Measurements from ENCODE around the gene CDC42BPB.

Gene CDC42BPB

DNA sequence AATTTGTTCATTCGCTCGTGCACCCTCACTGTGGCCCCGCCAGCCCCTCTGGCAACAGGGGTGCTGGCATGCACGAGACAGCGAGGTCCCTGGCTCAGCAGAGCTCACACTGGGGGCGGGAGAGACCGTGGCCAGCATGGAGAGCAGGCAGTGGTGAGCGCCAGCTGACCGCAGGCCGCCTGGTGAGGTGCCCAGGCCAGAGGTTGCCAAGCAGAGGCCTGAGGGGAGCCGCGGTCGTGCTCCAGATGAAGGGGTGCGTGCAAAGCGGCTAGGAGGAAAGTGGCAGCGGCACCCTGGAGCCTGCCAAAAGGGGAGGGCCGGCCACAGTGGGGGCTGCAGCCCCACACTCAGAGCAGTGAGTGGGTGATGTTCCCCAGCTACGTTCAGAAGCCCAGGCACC is 56.1 kb downstream of the CDC42BPB start:
- TF ChIP-seq POLR2AphosphoS5 (IDR thresholded peaks at IDR 0.05; ENCODE audit: low read depth, low read length) (no peak), SPI1 (IDR thresholded peaks at IDR 0.05; ENCODE audit: low read depth, low read length) (no peak), POLR2A (IDR thresholded peaks at IDR 0.05; ENCODE audit: low read depth, low read length) (no peak), TAF1 (IDR thresholded peaks at IDR 0.05; ENCODE audit: low read depth, low read length) (no peak), POU2F2 (IDR thresholded peaks at IDR 0.05; ENCODE audit: low read depth, low read length) (no peak)
- DNase-seq (ENCODE audit: insufficient read length, low spot score) (no peak), FAIRE-seq (no peak)

DNA sequence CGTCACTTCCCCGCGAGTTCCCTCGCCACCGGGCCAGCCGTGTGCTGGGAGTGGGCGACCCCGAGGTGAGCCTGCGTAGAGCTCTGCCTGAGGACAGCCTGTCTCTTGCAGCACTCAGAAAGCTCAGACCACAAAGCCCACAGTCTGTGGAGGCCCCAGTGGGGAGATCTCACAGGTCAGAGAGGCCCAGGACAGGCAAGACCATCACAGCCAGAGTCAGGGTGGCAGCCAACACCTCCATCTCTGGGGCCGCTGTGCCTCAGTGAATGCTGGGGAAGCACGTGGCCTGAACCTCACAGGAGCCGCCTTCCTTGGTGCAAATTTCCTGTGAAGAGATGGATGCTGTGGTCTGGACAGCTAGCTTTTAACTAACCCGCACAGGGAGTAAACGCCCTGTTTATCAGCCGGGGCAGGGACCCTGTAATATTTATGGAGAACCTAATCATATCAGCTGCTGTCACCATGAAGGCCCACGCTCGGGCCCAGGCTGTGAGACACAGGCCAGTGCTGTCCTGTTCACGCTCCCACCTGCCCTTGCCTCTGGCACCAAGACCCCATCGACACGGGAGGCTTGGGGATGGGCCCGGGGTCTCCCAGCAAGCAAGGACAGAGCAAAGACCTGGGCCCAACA is 56.9 kb downstream of the CDC42BPB start:
- DNase-seq (ENCODE audit: insufficient read length, low spot score) (no peak), FAIRE-seq (no peak)
- TF ChIP-seq POLR2A (IDR thresholded peaks at IDR 0.05; ENCODE audit: low read depth, low read length) (no peak), SPI1 (IDR thresholded peaks at IDR 0.05; ENCODE audit: low read depth, low read length) (no peak), POU2F2 (IDR thresholded peaks at IDR 0.05; ENCODE audit: low read depth, low read length) (no peak), TAF1 (IDR thresholded peaks at IDR 0.05; ENCODE audit: low read depth, low read length) (no peak)

DNA sequence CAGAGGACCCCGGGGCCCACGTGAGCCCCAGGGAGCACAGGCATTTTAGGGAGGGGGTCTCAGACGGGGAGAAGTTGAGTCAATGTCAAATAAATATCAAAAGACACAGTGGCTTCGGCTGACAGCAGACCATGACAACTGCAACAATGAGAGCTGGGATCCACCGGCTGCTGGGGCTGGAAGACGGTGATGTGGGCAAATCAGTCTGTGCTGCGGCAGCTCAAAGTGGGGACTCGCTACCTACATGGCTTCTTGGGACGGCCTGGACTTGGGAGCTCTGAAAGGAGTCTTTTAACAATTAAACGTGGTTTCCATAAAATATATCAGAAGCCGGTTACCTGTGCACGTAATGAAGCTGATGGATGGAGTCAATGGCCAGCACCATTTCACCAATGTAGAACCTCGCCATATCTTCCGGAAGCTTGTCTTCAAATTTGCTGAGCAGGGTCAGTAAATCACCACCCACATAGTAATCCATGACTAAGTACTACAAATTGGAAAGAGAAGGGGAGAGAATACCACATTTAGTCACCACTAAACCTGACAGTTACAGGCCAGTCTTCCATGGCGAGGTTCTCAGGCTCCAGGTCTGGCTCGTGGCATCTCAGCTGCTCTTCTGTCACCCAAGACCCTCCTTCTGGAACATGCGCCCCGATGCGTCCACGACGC is 58.0 kb downstream of the CDC42BPB start:
- FAIRE-seq: no peak
- TF ChIP-seq POLR2AphosphoS5 (IDR thresholded peaks at IDR 0.05; ENCODE audit: low read depth, low read length) (no peak), TAF1 (IDR thresholded peaks at IDR 0.05; ENCODE audit: low read depth, low read length) (no peak), POU2F2 (IDR thresholded peaks at IDR 0.05; ENCODE audit: low read depth, low read length) (no peak), SPI1 (IDR thresholded peaks at IDR 0.05; ENCODE audit: low read depth, low read length) (no peak), PAX5 (IDR thresholded peaks at IDR 0.05; ENCODE audit: insufficient read depth, low read length, severe bottlenecking) (no peak), POLR2A (IDR thresholded peaks at IDR 0.05; ENCODE audit: low read depth, low read length) (no peak)

DNA sequence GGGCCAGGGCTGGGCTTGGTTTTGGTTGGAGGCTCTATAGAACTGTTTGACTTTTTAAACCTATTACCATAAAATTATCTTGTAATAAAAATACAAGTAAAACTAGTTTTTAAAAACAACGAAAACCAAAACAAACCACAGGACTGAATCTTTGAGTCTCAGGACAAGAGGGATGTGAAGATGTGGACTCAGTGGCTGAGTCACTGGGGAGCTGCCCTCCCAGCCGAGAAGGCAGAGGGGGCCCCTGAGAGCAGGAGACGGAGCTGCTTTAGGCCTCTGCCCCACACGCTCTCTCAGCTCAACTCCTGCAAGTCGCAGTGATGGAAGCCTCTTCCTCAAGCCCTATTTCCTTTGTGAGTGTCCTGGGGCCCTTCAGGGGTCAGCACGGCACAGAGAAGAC is 59.0 kb downstream of the CDC42BPB start:
- no peak for FAIRE-seq
- TF ChIP-seq SPI1 (IDR thresholded peaks at IDR 0.05; ENCODE audit: low read depth, low read length): no peak
- TF ChIP-seq TAF1 (IDR thresholded peaks at IDR 0.05; ENCODE audit: low read depth, low read length): no peak
- TF ChIP-seq POU2F2 (IDR thresholded peaks at IDR 0.05; ENCODE audit: low read depth, low read length): no peak
- no peak for TF ChIP-seq PAX5 (IDR thresholded peaks at IDR 0.05; ENCODE audit: insufficient read depth, low read length, severe bottlenecking)
- TF ChIP-seq POLR2A (IDR thresholded peaks at IDR 0.05; ENCODE audit: low read depth, low read length): no peak
- TF ChIP-seq POLR2AphosphoS5 (IDR thresholded peaks at IDR 0.05; ENCODE audit: low read depth, low read length): no peak

More for the DNA sequence above, 58.0 kb downstream of the CDC42BPB start:
- no peak for DNase-seq (ENCODE audit: insufficient read length, low spot score)

DNA sequence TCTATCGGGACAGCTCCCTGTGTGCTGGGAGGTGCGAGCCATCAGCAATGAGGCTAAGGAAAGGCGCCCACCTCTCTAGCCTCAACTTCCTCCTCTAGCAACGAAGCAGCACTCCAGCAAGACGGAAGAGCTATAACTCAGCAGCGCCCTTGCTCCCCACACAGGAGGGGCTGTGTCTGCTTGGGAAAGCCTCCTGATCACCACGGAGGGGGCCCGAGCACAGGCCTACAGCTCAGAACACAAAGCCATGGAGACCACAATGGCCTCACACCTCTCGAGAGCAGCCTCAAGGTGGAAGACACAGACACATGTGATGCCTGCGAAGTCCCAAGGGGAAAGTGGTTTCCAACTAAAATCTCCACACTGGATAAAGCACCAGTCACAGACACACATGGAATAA is 60.4 kb downstream of the CDC42BPB start:
- TF ChIP-seq SPI1 (IDR thresholded peaks at IDR 0.05; ENCODE audit: low read depth, low read length) (no peak), POU2F2 (IDR thresholded peaks at IDR 0.05; ENCODE audit: low read depth, low read length) (no peak)
- FAIRE-seq (no peak), DNase-seq (ENCODE audit: insufficient read length, low spot score) (no peak)

More for the DNA sequence above, 59.0 kb downstream of the CDC42BPB start:
- no peak for DNase-seq (ENCODE audit: insufficient read length, low spot score)

DNA sequence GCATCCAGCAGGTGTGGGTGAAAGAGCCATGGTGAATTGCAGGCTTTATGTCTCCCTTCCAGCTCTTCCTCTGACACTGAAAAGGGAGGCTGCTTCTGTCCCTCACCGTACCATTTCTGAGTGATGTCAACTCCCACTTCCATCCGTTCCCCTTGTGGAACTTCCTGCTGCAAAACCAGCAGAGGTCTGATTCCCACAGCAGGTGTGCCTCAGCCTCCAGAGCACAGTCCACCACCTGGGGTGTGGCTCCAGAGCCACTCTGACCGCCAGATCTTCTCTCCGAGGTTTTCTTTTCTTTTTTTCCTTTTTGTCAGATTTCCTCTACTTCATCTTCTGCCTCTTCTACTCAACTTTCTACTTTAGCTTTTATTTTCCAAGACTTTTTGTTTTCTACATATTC is 62.7 kb downstream of the CDC42BPB start:
- DNase-seq (ENCODE audit: insufficient read length, low spot score) (no peak), FAIRE-seq (no peak)
- TF ChIP-seq PAX5 (IDR thresholded peaks at IDR 0.05; ENCODE audit: insufficient read depth, low read length, severe bottlenecking): no peak
- no peak for TF ChIP-seq POU2F2 (IDR thresholded peaks at IDR 0.05; ENCODE audit: low read depth, low read length)
- no peak for TF ChIP-seq POLR2A (IDR thresholded peaks at IDR 0.05; ENCODE audit: low read depth, low read length)

DNA sequence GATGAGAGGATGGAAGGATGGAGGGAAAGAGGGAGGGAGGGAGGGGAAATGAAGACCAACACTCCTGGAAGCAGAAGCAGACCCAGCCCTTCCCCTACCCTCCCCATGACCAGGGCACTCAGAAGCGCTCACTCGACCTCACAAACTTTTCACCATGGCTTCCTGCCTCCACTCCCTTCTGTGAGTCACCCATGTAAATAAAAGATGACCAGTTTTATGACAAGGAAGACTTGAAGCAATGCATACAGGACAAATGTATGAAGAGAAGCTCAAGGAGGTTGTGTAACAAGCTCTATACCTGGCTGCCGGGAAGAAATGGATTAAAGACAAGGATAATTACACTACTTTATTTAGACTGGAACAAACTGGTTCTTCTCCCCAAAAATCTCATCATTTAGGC is 63.8 kb downstream of the CDC42BPB start:
- no peak for TF ChIP-seq PAX5 (IDR thresholded peaks at IDR 0.05; ENCODE audit: insufficient read depth, low read length, severe bottlenecking)
- no peak for TF ChIP-seq SPI1 (IDR thresholded peaks at IDR 0.05; ENCODE audit: low read depth, low read length)
- FAIRE-seq (no peak), DNase-seq (ENCODE audit: insufficient read length, low spot score) (no peak)

DNA sequence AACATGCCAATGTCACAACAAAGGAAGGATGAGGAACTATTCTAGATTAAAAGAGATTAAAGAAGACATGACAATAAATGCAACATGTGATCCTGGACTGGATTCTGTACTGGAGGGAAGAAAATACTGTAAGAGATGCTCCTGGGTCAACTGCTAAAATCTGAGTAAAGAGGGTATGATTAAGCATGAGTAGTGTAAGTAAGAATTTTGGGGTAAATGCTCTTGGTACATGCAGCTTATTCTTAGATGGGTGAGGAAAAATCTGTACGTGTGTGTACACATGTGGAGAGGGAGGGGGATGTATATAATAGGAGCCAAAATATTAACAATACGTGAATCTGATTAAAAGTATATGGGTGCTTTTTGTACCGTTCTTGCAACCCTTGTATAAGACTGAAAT is 66.0 kb downstream of the CDC42BPB start:
- TF ChIP-seq POU2F2 (IDR thresholded peaks at IDR 0.05; ENCODE audit: low read depth, low read length) (no peak), TAF1 (IDR thresholded peaks at IDR 0.05; ENCODE audit: low read depth, low read length) (no peak), POLR2A (IDR thresholded peaks at IDR 0.05; ENCODE audit: low read depth, low read length) (no peak), PAX5 (IDR thresholded peaks at IDR 0.05; ENCODE audit: insufficient read depth, low read length, severe bottlenecking) (no peak), SPI1 (IDR thresholded peaks at IDR 0.05; ENCODE audit: low read depth, low read length) (no peak), POLR2AphosphoS5 (IDR thresholded peaks at IDR 0.05; ENCODE audit: low read depth, low read length) (no peak)
- FAIRE-seq (no peak), DNase-seq (ENCODE audit: insufficient read length, low spot score) (no peak)

DNA sequence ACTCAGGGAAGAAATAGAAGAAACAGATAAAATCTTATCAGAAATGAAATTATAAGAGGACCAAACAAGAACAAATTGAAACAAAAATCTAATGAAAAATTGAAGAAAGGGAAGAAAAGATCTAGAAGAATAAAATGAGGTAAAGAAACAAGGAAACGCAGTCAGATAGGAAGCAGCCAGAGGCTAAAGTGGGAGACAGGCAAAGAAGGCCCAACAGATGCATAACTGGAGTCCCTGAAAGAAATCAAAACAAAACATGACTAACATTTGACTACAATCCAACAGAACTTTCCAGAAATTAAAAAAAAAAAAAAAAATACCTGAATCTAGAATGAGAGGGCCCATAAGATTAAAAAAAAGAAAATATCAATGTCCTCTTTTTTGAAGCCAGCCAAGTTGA is 69.3 kb downstream of the CDC42BPB start:
- FAIRE-seq: no peak

DNA sequence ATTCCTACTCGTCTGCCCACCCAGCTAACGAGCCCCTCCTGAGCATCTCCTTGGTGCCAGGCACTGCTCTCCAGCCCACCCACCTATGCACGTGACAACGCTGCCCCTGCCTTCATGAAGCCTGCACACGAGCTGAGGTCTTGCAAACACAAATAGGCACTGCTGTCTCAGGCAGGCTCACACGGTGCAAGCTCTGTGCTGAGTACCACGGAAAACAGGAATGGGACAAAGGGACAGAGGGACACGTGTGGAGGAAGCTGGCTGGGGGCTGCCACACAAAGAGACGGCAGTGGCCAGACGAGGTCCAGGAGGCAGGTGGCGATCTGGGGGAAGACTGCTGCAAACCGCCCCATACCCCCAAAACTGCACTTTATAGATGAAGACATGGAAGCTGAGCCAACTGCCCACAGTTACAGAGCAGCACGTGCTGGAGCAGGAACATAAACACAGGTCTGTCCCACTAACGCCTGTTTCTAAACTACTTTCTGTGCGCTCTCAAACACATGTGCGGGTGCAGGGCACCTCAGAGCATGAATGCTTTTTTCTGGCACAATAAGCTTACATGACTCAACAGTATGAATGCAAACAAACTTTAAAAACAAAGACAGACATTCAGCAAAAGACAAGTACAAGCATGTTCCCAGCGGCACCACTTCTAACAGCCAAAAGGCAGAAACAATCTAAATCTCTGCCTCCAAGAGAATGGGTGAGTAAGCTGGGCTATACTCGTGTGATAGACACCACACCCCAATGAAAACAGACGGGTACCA is 70.4 kb downstream of the CDC42BPB start:
- no peak for DNase-seq (ENCODE audit: insufficient read length, low spot score)
- FAIRE-seq: no peak
- no peak for TF ChIP-seq POU2F2 (IDR thresholded peaks at IDR 0.05; ENCODE audit: low read depth, low read length)
- TF ChIP-seq TAF1 (IDR thresholded peaks at IDR 0.05; ENCODE audit: low read depth, low read length): no peak
- no peak for TF ChIP-seq PAX5 (IDR thresholded peaks at IDR 0.05; ENCODE audit: insufficient read depth, low read length, severe bottlenecking)
- TF ChIP-seq POLR2A (IDR thresholded peaks at IDR 0.05; ENCODE audit: low read depth, low read length): no peak

More for the DNA sequence above, 69.3 kb downstream of the CDC42BPB start:
- TF ChIP-seq SPI1 (IDR thresholded peaks at IDR 0.05; ENCODE audit: low read depth, low read length): no peak
- TF ChIP-seq POLR2A (IDR thresholded peaks at IDR 0.05; ENCODE audit: low read depth, low read length): no peak
- TF ChIP-seq POU2F2 (IDR thresholded peaks at IDR 0.05; ENCODE audit: low read depth, low read length): no peak
- TF ChIP-seq POLR2AphosphoS5 (IDR thresholded peaks at IDR 0.05; ENCODE audit: low read depth, low read length): no peak
- no peak for TF ChIP-seq PAX5 (IDR thresholded peaks at IDR 0.05; ENCODE audit: insufficient read depth, low read length, severe bottlenecking)
- no peak for TF ChIP-seq TAF1 (IDR thresholded peaks at IDR 0.05; ENCODE audit: low read depth, low read length)
- DNase-seq (ENCODE audit: insufficient read length, low spot score): no peak
